ENCODE data around the gene RALB.
"Not testable (repeated sequence)": the region's sequence is repeated elsewhere in the genome, so short reads cannot be mapped to it uniquely, and the experiment has no call there.

Gene RALB

DNA sequence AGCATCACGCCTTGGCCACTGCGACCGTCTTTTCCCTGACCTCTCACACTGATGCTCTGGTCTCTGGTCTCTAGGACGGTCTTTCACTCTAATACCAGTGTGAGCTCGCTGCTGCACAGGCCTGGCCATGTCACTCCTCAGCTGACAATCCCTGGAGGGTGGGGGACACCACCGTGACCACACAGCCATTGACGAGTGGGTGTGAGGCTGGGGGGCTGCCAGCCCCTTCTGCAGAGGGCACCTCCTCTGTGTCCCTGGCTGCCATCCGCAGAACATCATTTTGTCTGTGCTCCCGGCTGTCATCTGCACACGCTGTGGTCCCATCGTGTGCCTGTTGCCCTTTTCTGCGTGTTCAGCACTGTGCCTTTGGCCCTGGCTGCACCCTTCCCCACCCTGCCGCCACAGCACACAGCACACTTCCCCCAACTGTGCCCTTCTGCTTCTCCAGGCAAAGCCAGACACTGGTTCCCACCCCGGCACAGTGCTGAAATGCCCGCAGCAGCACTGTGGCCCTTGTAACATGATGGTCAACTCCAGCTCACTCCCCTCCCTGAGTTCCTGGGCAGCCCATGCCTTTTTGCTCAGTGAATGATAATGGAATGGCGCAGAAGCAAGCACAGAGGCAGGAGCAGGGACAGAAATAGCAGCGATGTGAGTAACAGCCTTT, 62.8 kb downstream of the RALB start:
- no peak for DNase-seq (ENCODE audit: low spot score)

DNA sequence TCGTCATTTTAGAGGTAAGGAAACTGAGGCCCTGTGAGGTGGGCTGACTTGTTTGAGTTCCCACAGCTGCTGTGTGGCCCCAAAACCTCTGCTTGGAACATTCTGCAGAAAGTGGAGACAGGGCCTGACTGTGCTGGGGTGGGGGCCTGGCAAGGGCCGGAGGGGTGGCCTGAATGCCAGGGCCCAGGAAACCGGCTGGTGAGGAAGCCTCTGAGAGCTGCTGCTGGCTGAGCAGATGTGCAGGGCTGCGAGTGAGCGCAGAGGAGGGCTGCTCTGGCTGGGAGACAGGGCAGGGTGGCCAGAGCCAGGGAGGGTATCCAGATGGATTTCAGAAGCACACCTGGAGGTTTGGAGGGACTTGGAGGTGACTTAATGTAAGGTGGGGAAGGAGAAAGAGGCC, 63.4 kb downstream of the RALB start:
- no peak for DNase-seq (ENCODE audit: low spot score)

DNA sequence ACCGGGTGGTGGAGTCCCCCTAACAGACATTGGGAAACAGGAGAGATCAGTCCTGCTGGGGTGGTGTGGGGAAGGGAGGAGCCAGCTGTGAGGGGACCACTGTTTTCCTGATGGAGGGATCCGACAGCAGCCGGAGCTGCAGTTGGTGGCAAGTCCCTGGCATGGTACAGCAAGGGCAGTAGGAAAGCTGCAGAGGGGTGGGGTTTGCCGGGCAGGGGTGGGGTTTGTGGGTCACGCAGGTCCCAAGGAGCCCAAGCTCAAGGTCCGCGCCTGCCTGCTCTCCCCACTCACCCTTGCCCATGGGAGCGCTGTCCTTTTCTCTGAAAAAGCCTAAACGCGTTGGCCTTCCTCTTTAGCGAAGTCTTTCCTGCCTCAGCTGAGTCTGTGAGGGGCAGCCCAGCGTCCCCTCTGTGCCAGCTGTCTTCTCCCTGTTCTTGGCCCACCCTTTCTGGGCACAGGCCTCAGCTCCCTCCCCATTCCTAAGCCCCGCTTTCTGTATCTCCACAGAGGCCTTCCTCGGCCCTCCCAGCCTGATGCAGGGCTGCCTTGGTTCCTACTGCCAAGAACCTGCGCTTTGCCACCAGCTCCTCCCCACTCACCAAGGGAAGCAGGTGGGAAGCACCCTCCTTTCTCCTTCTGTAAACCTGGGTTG, 64.0 kb downstream of the RALB start:
- DNase-seq (ENCODE audit: low spot score) = no peak

DNA sequence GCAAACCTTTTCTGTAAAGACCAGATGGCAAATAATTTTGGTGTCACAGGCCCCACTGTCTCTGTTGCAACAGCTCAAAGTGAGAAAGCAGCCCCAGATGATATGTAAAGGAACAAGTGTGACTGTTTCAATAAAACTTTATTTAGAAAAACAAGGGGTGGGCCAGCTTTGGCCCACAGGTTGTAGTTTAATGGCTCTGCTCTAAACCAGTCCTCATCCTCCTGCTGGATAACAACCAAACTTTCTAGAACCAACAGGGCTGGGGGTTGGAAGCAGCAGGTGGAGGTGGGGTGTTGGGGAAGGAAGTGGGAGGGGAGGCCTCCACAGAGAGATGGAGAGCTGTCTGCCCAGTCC, 64.5 kb downstream of the RALB start:
- no peak for DNase-seq (ENCODE audit: low spot score)

DNA sequence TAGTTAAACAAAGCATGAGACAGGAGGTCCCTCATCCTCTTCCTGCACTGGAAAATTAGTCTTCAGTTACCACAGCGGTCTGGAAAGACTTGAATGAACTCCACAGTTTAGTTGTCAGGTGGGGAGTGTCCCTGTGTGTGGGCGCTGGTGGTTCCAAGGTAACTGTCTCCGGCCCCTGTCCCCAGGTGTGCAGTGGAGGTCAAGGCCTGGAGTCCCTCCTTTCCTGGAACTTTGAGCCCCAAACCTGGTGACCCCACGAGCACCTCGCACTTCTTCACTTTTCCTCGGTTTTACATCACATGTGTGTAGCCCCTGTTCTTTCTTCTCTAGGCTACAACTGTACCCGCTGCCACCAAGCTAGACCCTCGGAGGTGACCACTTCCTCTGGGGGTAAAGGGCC, 65.3 kb downstream of the RALB start:
- DNase-seq (ENCODE audit: low spot score) = no peak

DNA sequence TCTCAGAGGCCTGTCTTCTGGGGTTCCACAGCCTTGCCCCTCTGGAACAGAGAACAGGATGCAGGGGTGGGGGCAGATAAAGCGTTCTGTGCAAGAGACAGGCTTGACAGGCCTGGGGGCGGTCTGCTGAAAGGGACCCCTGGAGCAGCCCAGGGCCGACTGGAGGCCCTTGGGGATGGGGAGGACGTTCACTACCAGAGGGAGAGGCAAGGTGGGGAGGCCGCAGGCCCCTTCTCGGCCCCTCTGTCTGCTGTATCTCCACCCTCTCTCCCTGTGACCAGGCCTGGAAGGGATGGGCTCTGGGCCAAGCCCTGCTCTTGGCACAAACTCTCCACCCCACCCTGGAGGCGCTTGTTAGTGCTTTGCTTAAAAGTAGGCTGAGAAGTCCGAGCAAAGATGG, 66.0 kb downstream of the RALB start:
- DNase-seq (ENCODE audit: low spot score) = no peak

DNA sequence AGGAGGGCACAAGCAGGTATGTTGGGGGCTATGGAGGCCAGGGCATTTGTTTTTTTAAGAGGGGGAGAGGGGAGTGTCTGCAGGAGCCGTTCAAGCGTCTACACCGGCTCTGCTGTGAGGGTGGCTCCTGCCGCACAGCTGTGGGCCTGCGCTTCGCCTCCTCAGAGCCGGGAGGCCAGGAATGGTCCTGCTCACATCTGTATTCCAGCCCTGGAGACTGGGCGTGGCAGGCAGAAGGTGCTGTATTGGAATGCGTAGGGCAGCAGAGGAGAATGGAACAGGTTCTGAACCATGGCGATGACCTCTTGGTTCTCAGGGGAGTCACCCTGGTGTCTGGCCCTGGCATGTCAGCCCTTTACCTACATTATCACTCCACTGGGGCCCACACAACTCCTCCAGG, 66.5 kb downstream of the RALB start:
- no peak for DNase-seq (ENCODE audit: low spot score)

DNA sequence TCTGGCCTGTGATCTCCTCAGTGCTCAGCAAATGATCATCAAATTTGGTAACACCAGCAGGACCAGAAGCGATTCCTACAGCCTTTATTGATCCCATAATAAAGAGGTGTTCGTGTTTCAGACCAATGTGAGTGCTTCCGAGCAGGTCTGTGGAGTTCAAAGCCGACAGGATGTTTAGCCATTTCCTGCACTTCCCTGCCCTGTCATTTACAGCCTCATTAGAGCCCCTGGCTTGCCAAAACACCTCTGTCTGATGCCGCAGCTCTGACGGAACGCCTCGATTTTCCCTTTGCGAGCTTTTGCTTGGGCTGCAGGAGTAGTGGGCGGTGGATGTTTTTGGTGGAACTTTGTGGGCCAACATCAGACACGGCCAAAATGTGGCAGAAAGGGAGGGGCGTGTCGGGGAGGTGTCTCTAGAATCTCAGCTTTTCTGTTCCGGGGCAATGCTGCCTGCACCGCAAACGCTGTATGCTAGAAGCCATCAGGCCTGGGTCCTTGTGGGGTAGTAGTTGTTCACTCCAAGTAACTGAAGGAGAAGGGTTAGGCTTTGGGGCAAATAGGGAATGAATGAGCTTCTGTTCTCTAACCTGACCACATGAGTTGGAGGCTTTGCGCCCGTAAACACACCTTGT, 67.2 kb downstream of the RALB start:
- no peak for DNase-seq (ENCODE audit: low spot score)

DNA sequence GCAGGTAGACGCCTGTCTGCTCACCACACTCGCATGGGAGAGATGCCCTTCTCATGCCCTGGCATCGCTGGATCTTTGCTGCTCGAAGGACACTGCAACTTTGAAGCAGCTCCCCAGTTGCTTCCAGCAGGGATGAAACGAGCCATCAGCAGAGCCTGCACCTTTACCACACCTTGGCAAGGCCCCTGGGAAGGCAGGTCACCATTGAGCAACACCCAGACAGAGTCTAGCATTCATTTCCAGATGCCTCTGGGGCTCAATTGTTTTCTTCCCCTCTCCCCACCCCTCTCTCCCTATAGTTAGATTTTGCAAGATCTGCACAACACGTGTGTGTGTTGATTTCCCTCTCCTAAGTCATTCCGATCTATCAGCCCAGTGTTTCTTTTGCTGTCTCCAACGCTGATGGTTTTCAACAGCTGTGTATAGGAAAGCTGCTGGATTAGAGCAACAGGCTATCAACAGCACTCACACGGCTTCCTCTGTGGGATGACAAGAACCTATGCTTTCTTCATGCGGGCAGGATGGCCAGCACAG, 67.7 kb downstream of the RALB start:
- DNase-seq (ENCODE audit: low spot score) = no peak

DNA sequence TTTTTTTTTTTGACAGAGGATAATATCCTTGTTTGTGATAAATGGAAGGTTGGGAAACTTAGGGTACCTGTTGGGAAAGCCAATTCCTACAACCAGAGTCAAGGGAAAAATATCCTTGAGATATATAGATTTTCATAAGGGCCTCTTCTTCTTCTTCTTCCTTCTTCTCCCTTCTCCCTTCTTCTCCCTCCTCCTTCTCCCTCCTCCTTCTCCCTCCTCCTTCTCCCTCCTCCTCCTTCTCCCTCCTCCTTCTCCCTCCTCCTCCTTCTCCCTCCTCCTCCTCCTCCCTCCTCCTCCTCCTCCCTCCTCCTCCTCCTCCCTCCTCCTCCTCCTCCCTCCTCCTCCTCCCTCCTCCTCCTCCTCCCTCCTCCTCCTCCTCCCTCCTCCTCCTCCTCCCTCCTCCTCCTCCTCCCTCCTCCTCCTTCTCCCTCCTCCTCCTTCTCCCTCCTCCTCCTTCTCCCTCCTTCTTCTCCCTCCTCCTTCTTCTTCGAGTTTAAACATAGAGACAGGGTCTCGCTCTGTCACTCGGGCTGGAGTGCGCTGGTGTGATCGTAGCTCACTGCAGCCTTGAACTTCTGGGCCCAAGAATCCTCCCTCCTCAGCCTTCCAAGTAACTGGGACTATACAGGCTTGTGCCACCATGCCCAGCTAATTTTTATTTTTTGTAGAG, 68.4 kb downstream of the RALB start:
- DNase-seq (ENCODE audit: low spot score) = not testable (repeated sequence)

DNA sequence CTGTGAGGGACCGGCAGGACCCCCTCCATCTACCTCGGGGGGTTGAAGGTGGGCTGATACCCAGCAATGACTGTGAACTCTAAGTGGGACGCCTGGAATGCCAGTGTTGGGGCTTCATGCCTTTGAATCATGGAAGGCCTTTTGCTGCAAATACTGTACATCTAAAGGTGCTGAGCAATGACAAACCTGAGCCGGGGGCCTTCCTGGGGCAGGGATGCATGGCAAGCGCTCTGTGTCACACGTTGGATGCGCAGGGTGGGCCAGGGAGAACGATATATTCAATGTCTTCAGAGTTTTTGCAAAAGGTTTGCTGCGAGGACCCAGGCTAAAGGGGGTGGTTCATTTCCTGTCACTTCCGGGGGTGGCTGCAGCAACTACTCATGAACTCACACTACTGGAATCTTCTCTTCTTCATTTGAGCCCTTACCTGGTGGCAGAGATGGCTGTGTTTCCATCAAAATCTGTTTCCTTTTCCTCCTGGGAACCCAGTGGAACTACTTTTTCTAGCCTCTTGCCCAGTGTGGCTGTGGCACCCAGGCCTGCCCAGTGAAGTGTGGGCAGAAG, 69.2 kb downstream of the RALB start:
- DNase-seq (ENCODE audit: low spot score) = no peak

DNA sequence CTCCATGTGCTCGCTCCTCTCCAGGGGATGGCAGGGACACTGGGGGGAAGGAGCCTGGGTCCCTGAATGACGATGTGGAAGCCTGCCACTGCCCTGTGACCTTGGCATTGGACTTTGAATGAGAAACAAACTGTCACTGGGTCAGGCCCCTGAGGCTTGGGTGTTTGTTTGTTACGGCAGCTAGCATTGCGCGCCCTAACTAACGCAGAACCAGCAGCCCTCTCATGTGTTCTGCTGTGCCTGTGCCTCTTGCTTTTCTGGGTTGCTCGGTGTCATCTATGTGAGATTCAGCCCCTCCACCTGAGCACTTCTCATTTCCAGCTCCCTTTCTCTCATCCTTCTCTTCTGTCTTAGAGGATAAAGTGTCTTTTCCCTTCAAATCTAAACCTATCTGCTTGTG, 69.7 kb downstream of the RALB start:
- no peak for DNase-seq (ENCODE audit: low spot score)

DNA sequence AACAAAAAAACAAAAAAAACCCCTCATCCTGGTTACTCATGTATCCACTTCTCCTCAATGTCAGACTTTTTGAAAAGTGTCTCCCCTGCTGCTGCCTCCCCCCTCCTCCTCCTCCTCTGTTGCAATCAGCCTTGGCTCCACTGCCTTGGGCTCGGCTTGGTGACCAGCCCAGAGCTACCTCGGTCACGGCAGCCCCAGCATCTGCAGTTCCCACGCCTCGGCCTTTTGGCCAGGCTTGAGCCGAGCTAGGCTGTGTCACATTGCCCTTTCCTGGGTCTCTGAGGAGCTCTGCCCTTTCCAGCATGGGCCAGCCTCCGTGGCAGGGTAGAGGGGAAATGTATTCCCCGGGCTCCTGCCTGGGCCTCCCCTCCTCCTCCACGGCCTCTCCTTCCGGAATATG, 70.6 kb downstream of the RALB start:
- DNase-seq (ENCODE audit: low spot score) = no peak

DNA sequence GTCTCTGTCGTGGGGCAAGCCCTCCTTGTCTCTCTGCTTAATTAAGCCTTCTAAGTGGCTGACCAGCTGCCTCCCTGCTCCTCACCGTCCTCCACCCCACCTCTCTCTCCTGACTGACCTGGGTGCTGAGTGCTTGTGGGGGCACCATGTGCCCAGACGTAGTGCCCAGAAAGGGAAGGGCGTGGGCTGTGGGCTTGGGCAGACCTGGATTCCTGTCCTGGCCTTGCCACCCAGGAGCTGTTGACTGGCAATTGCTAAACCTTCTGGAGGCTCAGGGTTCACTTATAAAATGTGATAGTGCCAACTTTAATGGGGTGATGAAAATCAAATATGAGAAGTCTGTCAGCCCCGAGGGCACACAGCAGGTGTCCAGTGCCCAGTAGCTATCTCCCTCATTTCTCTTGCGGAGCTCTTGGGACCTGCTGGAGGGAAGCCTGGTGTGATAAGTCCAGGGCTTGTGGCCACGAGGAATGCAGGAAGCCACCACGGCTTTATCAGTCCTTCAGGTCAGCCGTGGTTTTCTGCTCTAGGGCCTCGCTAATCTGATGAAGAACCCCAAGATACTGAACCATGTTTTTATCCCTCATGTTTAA, 71.3 kb downstream of the RALB start:
- DNase-seq (ENCODE audit: low spot score) = no peak

DNA sequence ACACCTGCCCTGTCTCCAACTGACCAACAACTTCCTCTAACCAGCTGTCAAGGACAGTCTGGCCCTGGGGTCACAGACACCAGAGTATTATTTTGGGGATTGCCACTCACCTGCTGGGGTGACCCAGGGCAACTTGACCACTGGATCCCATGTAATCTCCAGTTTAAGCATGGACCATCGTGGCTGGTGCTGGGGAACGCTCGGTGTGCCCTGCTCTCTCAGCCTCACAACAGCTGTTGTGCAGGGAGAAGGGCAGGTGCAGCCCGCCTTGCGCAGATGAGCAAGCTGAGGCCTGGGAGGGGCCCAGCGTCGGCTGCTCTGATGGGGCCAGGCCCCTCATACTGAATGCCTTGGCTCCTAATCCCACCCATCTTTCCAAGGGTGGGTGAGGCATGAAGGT, 72.3 kb downstream of the RALB start:
- DNase-seq (ENCODE audit: low spot score) = no peak

DNA sequence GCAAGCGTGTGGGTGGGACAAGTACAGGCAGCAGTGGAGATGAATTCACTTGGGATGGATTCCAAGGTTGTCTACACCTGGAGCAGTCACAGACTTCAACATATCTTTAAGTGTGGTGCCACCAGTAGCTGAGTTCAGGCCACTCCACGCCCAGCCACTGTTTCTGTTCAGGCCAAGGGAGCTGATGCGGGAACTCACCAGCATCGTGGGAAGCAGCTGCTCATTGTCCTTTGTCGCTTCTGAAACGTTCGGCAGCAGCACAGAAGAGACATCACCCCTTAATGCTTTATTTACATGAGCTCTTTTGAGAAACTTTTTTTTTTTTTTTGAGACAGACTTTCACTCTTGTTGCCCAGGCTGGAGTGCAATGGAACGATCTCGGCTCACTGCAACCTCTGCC, 73.4 kb downstream of the RALB start:
- DNase-seq (ENCODE audit: low spot score) = no peak

DNA sequence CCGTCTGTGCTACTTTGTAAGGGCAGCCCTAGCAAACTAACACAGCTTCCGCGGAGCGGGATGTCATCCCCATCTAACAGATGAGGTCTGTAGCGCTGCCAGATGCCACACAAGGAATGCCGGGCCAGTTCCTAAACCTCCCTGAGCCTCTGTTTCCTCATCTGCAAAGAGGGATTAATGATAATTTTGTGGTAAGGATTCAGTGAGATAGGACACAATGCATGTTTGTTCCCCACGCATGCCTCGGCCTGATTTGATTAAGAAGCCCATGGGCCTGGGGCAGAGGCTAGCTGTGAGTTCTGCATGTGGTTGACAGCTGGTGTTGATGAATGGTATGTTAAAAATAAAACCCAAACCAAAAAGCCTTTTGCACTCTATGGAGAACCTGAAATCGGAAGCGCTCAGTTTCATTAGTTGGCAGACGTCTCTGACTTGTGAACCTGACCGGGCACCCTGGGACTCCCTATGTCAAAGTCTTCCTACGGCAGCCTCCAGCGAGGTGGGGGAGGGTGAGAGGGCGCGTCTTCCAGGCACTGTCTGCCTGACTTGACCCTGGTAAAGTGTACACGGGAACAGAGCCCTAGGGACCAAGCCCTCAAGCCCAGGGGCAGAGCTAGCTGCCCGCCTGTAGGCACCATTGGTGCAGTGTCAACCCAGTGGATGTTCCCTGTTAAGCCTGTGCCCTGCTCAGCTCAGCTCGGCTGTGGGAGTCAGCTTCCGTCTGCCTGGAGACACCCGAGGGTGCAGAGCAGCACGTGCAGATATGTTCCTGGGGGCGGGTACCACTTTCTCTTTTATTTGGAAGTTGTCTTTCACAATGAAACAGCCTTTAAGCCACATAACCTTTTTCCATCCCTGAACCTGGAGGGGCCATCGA, 78.5 kb downstream of the RALB start:
- DNase-seq (ENCODE audit: low spot score) = no peak

DNA sequence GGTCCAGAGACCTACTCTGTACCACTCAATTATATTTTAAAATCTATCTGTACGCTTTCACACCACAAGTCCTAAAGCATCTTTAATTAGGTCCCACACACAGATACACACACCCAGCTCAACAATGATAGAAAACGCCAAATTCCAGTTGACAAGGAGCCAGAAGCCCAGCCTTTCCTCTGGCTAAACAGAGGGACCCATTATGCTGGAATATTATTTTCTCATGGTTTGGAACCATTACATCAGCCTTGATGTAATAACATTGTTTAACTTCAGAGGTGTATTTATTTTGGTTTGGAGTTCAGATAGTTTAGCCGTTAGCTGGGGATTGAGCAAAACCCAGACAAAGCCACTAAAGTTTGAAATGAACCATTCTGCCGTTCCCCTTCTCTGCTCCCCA, 79.3 kb downstream of the RALB start:
- no peak for DNase-seq (ENCODE audit: low spot score)

DNA sequence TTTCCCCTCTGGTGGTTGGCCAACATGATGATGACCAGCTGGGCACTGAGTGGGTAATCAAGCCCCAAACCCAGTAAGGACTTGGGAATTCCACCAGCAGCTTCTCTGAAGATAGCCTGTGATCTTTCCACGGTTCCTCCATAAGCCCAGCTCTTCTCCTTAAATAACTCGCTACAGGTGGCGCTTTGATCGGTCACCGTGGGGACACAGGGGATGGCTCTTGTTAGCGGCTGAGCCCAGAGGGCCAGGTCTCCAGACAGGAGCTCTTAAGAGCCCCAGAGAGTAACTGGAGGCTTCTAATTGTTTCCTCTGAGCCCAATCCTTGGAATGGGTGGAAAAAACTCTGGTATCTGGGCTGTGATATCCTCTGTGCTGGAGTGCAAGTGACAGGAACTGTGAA, 79.7 kb downstream of the RALB start:
- no peak for DNase-seq (ENCODE audit: low spot score)

DNA sequence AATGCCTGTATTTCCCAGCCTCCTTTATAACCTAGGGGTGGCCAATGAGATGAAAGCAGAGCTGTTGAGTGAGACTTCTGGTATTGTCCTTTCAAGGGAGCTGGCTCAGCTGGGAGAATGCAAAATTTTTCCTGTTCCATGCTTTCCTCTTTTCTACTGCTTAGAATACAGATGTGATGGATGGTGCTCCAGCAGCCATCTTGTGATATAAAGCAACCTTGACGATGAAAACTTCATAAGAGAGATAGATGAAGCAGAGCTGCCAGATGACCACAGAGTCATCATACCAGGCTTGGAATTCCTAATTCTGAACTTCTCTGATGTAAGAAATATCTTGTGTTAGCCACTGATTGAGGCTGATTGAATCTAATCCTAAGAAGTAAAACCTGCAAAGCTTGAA, 81.4 kb downstream of the RALB start:
- no peak for DNase-seq (ENCODE audit: low spot score)

DNA sequence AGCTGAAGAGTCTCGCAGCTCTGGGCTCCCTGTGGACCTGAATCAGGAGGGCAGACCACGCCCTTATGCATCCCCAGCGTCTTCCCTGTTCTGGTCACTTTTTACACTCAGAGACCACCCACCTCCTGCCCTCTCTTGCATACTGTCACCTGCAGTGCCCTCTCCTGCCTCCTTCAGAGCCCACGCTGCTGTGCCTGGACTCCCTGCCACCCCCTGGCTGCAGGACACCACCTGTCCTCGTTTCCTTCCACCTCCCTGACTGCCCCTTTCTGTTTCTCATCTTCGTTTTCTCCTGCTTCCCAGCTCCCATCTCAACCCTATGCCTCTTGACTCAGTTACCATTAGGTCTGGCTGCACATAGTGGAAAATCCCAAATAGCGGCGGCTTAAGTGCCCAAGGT, 84.1 kb downstream of the RALB start:
- DNase-seq (ENCODE audit: low spot score) = no peak

All from SK-N-DZ (cell line).